IMR-90 (cell line): ENCODE data around the gene TIE1. TPM values are rescaled to one million over a fixed set of nuclear protein-coding genes. Genes with fewer than 3 reads are reported as not detected.

Source experiments
- ATAC-seq: fragments of 200-7000 bp; cut with Tn5 transposase; 2 replicates; pipeline ENCODE4 v1.9.1; 2020; ENCODE audit warnings: low read depth, mild to moderate bottlenecking, moderate library complexity
- BruUV-seq: library from RNA; stranded (reverse); fragments of 400-500 nt; replicated peaks from 2 replicates; lab custom pipeline; 2021; lab: Mats Ljungman, UMichigan
- CTCF ChIA-PET: fragments of 300-600 bp; formaldehyde crosslinking; extraction: SDS; loops from one replicate; lab custom pipeline; 2021; ENCODE audit warnings: antibody characterized with exemption; lab: Yijun Ruan, JAX
- POLR2A ChIA-PET: fragments of 300-600 bp; sonication (Branson Sonifier 250); formaldehyde crosslinking; loops from one replicate; lab custom pipeline; 2022; ENCODE audit warnings: antibody characterized with exemption; ENCODE audit not compliant: unreplicated experiment; lab: Charles Lee
- DNase-seq: peaks from one replicate; pipeline ENCODE4 v3.0.0; 2013
- H2AFZ ChIP-seq: replicated peaks from 2 replicates; pipeline ENCODE3; 2013; ENCODE audit warnings: low read length, mild to moderate bottlenecking; ENCODE audit not compliant: poor library complexity
- H2AK5ac ChIP-seq: 2 replicates; pipeline ENCODE4 v1.6.1; 2013; ENCODE audit warnings: low read depth, low read length, inconsistent platforms
- H2AK9ac ChIP-seq: replicated peaks from 2 replicates; pipeline ENCODE3; 2013; ENCODE audit warnings: mild to moderate bottlenecking, low read depth, low read length, moderate library complexity; ENCODE audit not compliant: poor library complexity
- H2BK120ac ChIP-seq: 2 replicates; pipeline ENCODE4 v1.6.1; 2013; ENCODE audit warnings: low read depth, low read length, inconsistent platforms
- H2BK15ac ChIP-seq: 3 replicates; pipeline ENCODE4 v1.6.1; 2013; ENCODE audit warnings: low read depth, low read length, inconsistent platforms
- H2BK20ac ChIP-seq: 2 replicates; pipeline ENCODE4 v1.6.1; 2013; ENCODE audit warnings: low read depth, mild to moderate bottlenecking, inconsistent platforms, low read length, moderate library complexity
- H2BK5ac ChIP-seq: 2 replicates; pipeline ENCODE4 v1.6.1; 2013; ENCODE audit warnings: mild to moderate bottlenecking, low read depth, low read length, inconsistent platforms; ENCODE audit not compliant: poor library complexity, severe bottlenecking
- H3K14ac ChIP-seq: replicated peaks from 2 replicates; pipeline ENCODE4 v1.6.1; 2013; ENCODE audit warnings: low read depth, low read length, inconsistent platforms
- H3K18ac ChIP-seq: 2 replicates; pipeline ENCODE4 v1.6.1; 2013; ENCODE audit warnings: low read depth, low read length, control low read depth
- H3K23ac ChIP-seq: 2 replicates; pipeline ENCODE4 v1.6.1; 2013; ENCODE audit warnings: low read depth, low read length, inconsistent platforms
- H3K27ac ChIP-seq: 2 replicates; pipeline ENCODE4 v1.5.1; 2013; ENCODE audit warnings: mild to moderate bottlenecking, control low read depth, low read length; ENCODE audit not compliant: insufficient read depth
- H3K27me3 ChIP-seq: 2 replicates; pipeline ENCODE4 v1.6.1; 2013; ENCODE audit warnings: low read length; ENCODE audit not compliant: control insufficient read depth, insufficient read depth
- H3K36me3 ChIP-seq: 2 replicates; pipeline ENCODE4 v1.6.1; 2013; ENCODE audit warnings: low read length, mixed read lengths; ENCODE audit not compliant: control insufficient read depth, insufficient read depth
- H3K4ac ChIP-seq: 2 replicates; pipeline ENCODE4 v1.6.1; 2013; ENCODE audit warnings: low read depth, low read length, inconsistent platforms
- H3K4me1 ChIP-seq: 2 replicates; pipeline ENCODE4 v1.6.1; 2013; ENCODE audit warnings: low read length, mixed read lengths; ENCODE audit not compliant: control insufficient read depth, insufficient read depth
- H3K4me2 ChIP-seq: 2 replicates; pipeline ENCODE4 v1.6.1; 2013; ENCODE audit warnings: low read depth, mild to moderate bottlenecking, control low read depth, low read length, moderate library complexity
- H3K4me3 ChIP-seq: 2 replicates; pipeline ENCODE4 v1.5.1; 2013; ENCODE audit warnings: low read depth, mild to moderate bottlenecking, control low read depth, low read length, moderate library complexity; ENCODE audit not compliant: insufficient read depth
- H3K56ac ChIP-seq: 2 replicates; pipeline ENCODE4 v1.6.1; 2013; ENCODE audit warnings: low read length, inconsistent platforms; ENCODE audit not compliant: insufficient read depth; ENCODE audit errors: extremely low read depth
- H3K79me1 ChIP-seq, 2 experiments: 2 replicates each; pipeline ENCODE4 v1.6.1; 2013; ENCODE audit warnings: low read length in 2 of 2, inconsistent platforms in 1 of 2, low read depth in 1 of 2
- H3K9ac ChIP-seq: 2 replicates; pipeline ENCODE4 v1.6.1; 2013; ENCODE audit warnings: low read depth, low read length, control low read depth
- H3K9me1 ChIP-seq: 2 replicates; pipeline ENCODE4 v1.6.1; 2013; ENCODE audit warnings: low read length, inconsistent platforms; ENCODE audit not compliant: insufficient read depth
- H3K9me3 ChIP-seq: 2 replicates; pipeline ENCODE4 v1.6.1; 2013; ENCODE audit warnings: low read length; ENCODE audit not compliant: control insufficient read depth, insufficient read depth
- H4K20me1 ChIP-seq: 2 replicates; pipeline ENCODE4 v1.6.1; 2013; ENCODE audit warnings: low read length, inconsistent platforms; ENCODE audit not compliant: insufficient read depth
- H4K5ac ChIP-seq: 2 replicates; pipeline ENCODE4 v1.6.1; 2013; ENCODE audit warnings: mild to moderate bottlenecking, low read depth, low read length, control low read depth
- H4K8ac ChIP-seq, 2 experiments: 2 replicates each; pipeline ENCODE4 v1.6.1; 2013; ENCODE audit warnings: low read depth in 2 of 2, low read length in 2 of 2, control low read depth in 1 of 2, inconsistent platforms in 1 of 2
- H4K91ac ChIP-seq: 2 replicates; pipeline ENCODE4 v1.6.1; 2013; ENCODE audit warnings: low read depth, low read length, inconsistent platforms; ENCODE audit not compliant: insufficient read depth
- BHLHE40 ChIP-seq: fragments of 150-350 bp; IDR thresholded peaks from 2 replicates; pipeline ENCODE4 v1.6.1; 2016; ENCODE audit warnings: mild to moderate bottlenecking, low read depth, low read length
- CEBPB ChIP-seq: IDR thresholded peaks from 2 replicates; pipeline ENCODE4 v1.6.1; 2012; ENCODE audit warnings: low read depth, low read length, improper control_type of control experiment
- CHD1 ChIP-seq: IDR thresholded peaks from 2 replicates; pipeline ENCODE4 v1.6.1; 2012; ENCODE audit warnings: low read depth, low read length, improper control_type of control experiment
- CTCF ChIP-seq: conservative IDR thresholded peaks from 2 replicates; pipeline ENCODE4 v1.5.1; 2012; ENCODE audit warnings: mild to moderate bottlenecking, low read depth, low read length, improper control_type of control experiment
- ELK1 ChIP-seq: fragments of 150-350 bp; IDR thresholded peaks from 2 replicates; pipeline ENCODE4 v1.6.1; 2016; ENCODE audit warnings: low read depth, mild to moderate bottlenecking, low read length, moderate library complexity, borderline replicate concordance
- FOS ChIP-seq: fragments of 150-350 bp; IDR thresholded peaks from 2 replicates; pipeline ENCODE4 v1.6.1; 2016; ENCODE audit warnings: low read depth, low read length
- MAFK ChIP-seq: IDR thresholded peaks from 2 replicates; pipeline ENCODE4 v1.6.1; 2012; ENCODE audit warnings: low read depth, low read length, improper control_type of control experiment
- MAZ ChIP-seq: IDR thresholded peaks from 2 replicates; pipeline ENCODE4 v1.6.1; 2012; ENCODE audit warnings: low read depth, mild to moderate bottlenecking, low read length, improper control_type of control experiment, moderate library complexity, borderline replicate concordance
- MXI1 ChIP-seq: IDR thresholded peaks from 2 replicates; pipeline ENCODE4 v1.6.1; 2012; ENCODE audit warnings: low read depth, mild to moderate bottlenecking, low read length, moderate library complexity, borderline replicate concordance
- NFE2L2 ChIP-seq: fragments of 150-350 bp; IDR thresholded peaks from 2 replicates; pipeline ENCODE4 v1.6.1; 2016; ENCODE audit warnings: low read depth, mild to moderate bottlenecking, low read length
- POLR2A ChIP-seq: IDR thresholded peaks from 2 replicates; pipeline ENCODE4 v1.6.1; 2012; ENCODE audit warnings: mild to moderate bottlenecking, low read depth, low read length
- RAD21 ChIP-seq: IDR thresholded peaks from 2 replicates; pipeline ENCODE4 v1.6.1; 2012; ENCODE audit warnings: low read length, improper control_type of control experiment
- RCOR1 ChIP-seq: IDR thresholded peaks from 2 replicates; pipeline ENCODE4 v1.6.1; 2012; ENCODE audit warnings: mild to moderate bottlenecking, low read length, improper control_type of control experiment; ENCODE audit not compliant: insufficient replicate concordance
- RFX5 ChIP-seq: IDR thresholded peaks from 2 replicates; pipeline ENCODE4 v1.8.0; 2012; ENCODE audit warnings: low read depth, mild to moderate bottlenecking, low read length, moderate library complexity
- SMC3 ChIP-seq: fragments of 150-350 bp; IDR thresholded peaks from 2 replicates; pipeline ENCODE4 v1.6.1; 2016; ENCODE audit warnings: low read depth, mild to moderate bottlenecking, antibody characterized with exemption, low read length, moderate library complexity
- USF2 ChIP-seq: fragments of 150-350 bp; IDR thresholded peaks from 2 replicates; pipeline ENCODE4 v1.6.1; 2017; ENCODE audit warnings: mild to moderate bottlenecking, antibody characterized with exemption, low read length, low read depth
- WGBS, 2 experiments: methylation state at CpG; one replicate each; pipeline versions ENCODE4 v1.1.5 to v1.1.7; 2013; ENCODE audit warnings: missing lambda C conversion rate in 2 of 2; ENCODE audit not compliant: insufficient read length in 1 of 2; ENCODE audit errors: extremely low coverage in 2 of 2; 5-methylcytosine and 5-hydroxymethylcytosine counted together
- dilution Hi-C: fragments of 300-500 bp; cut with HindIII; formaldehyde crosslinking; loops from one replicate; pipeline ENCODE4 v1.14.3; 2018; ENCODE audit warnings: low sequenced_read_pairs; ENCODE audit not compliant: unreplicated experiment
- in situ Hi-C: fragments of 300-500 bp; cut with MboI; formaldehyde crosslinking; loops from 3 replicates; pipeline ENCODE4 v1.14.3; 2019; ENCODE audit warnings: low sequenced_read_pairs, inconsistent platforms, mixed read lengths
- intact Hi-C: fragments of 100-400 bp; cut with micrococcal nuclease; formaldehyde crosslinking; loops from 2 replicates; pipeline ENCODE4 v1.10.0; 2022
- polyA plus RNA-seq, 3 experiments: library from polyadenylated mRNA; depleted of rRNA; stranded (reverse); fragments of >200 nt; gene quantifications; 2 replicates each; pipeline ENCODE4 v1.2.3, GENCODE V29; 2012; ENCODE audit warnings: low replicate concordance in 1 of 3
- total RNA-seq: library from RNA; depleted of rRNA; stranded (reverse); fragments of >200 nt; gene quantifications from 2 replicates; pipeline ENCODE4 v1.2.3, GENCODE V29; 2012

The TIE1 gene
- total and polyA plus RNA-seq, 2 of the 4 experiments (the other 2 are of a cell fraction): 2.3 to 7.5 TPM

GRCh38 chr1:43280692-43281091 lies 20.1 kb upstream of the TIE1 start:
- H3K9ac ChIP-seq: no peak overlapping the region
- dilution Hi-C loops: no loop called here
- BruUV-seq: no TSS peak

More at GRCh38 chr1:43280692-43281091, 20.1 kb upstream of the TIE1 start:
- Histone ChIP-seq H3K14ac (no peak overlapping the region), H3K23ac (no peak overlapping the region), H3K18ac (no peak overlapping the region), H2AFZ (no peak overlapping the region), H2BK120ac (no peak overlapping the region), H3K9me1 (no peaks in the 10 kb centered on the region), H3K4me2 (no peak overlapping the region), H3K79me1 (no peaks in the 10 kb centered on the region), H3K4me1 (no peaks in the 10 kb centered on the region), H4K5ac (no peak overlapping the region), H2AK5ac (no peak overlapping the region), H3K27ac (no peak overlapping the region), H3K4ac (no peak overlapping the region), H3K27me3 (peaks cover 25% of the 10 kb centered on the region), H3K9me3 (no peaks in the 10 kb centered on the region), H4K8ac (no peak overlapping the region), H2BK20ac (no peak overlapping the region), H2BK5ac (no peak overlapping the region), H4K20me1 (no peaks in the 10 kb centered on the region), H3K4me3 (no peak overlapping the region), H4K91ac (no peak overlapping the region), H3K36me3 (no peaks in the 10 kb centered on the region), H3K56ac (no peak overlapping the region), H2BK15ac (no peak overlapping the region), H2AK9ac (no peak overlapping the region)
- ChIA-PET POLR2A (no interaction called here), CTCF (no interaction called here)
- TF ChIP-seq MAFK: no peak
- TF ChIP-seq RCOR1: no peak
- TF ChIP-seq FOS: no peak
- no peak for TF ChIP-seq MAZ
- TF ChIP-seq CHD1: no peak
- no peak for TF ChIP-seq USF2
- TF ChIP-seq MXI1: no peak
- TF ChIP-seq SMC3: no peak
- no peak for TF ChIP-seq CEBPB
- TF ChIP-seq NFE2L2: no peak
- no peak for TF ChIP-seq RAD21
- no peak for TF ChIP-seq POLR2A
- TF ChIP-seq CTCF: no peak
- TF ChIP-seq BHLHE40: no peak
- no peak for TF ChIP-seq ELK1
- no peak for TF ChIP-seq RFX5
- intact Hi-C loops: no loop called here
- DNase-seq (no peak), ATAC-seq (no peak)
- in situ Hi-C loops: no loop called here
- 40% methylated on average over 1 of the region's 2 CpGs; no CpG with 5 or more reads in 1 of the 2 experiments for WGBS, 2 experiments
